HEK293T (cell line): ENCODE measurements around the gene MRPS15.

Experiments
- BHLHE40 ChIP-seq: fragments of 450-650 bp; IDR thresholded peaks from 2 replicates; pipeline ENCODE4 v1.6.1; 2016; ENCODE audit warnings: mild to moderate bottlenecking, moderate library complexity, borderline replicate concordance
- FOXA1 ChIP-seq: fragments of 450-650 bp; IDR thresholded peaks from 2 replicates; pipeline ENCODE4 v1.6.1; 2016; ENCODE audit warnings: mild to moderate bottlenecking
- FOXK2 ChIP-seq: fragments of 450-650 bp; IDR thresholded peaks from 2 replicates; pipeline ENCODE4 v1.6.1; 2016; ENCODE audit warnings: mild to moderate bottlenecking
- HDGF ChIP-seq: fragments of 450-650 bp; IDR thresholded peaks from 2 replicates; pipeline ENCODE4 v1.6.1; 2017; ENCODE audit warnings: antibody characterized with exemption, borderline replicate concordance
- TARDBP ChIP-seq: fragments of 450-650 bp; IDR thresholded peaks from 2 replicates; pipeline ENCODE4 v1.6.1; 2016

- TF ChIP-seq HDGF = no peak
- TF ChIP-seq TARDBP = no peak
- TF ChIP-seq BHLHE40 = no peak
- no peak for TF ChIP-seq FOXA1
- no peak for TF ChIP-seq FOXK2
Measured at GRCh38 chr1:36408479-36408878, 55.7 kb downstream of the MRPS15 start.
